Choroid plexus epithelial cell (primary cell): ENCODE measurements around the gene MAPKAP1.

ENCODE experiments used
- DNase-seq: peaks from one replicate; pipeline ENCODE4 v3.0.0-alpha.2; 2010; ENCODE audit warnings: low read depth
- H3K4me3 ChIP-seq: 2 replicates; pipeline ENCODE4 v1.5.1; 2011; ENCODE audit warnings: low read depth, mild to moderate bottlenecking, control low read depth, low read length, moderate library complexity
- CTCF ChIP-seq: conservative IDR thresholded peaks from 2 replicates; pipeline ENCODE4 v1.5.1; 2011; ENCODE audit warnings: low read depth, mild to moderate bottlenecking, control low read depth, inconsistent platforms, low read length, moderate library complexity

Gene MAPKAP1

GRCh38 chr9:125425170-125425897 lies 281.7 kb downstream of the MAPKAP1 start:
- DNase-seq: no peak
- H3K4me3 ChIP-seq: no peak overlapping the region
- no peak for TF ChIP-seq CTCF

- TF ChIP-seq CTCF: no peak
- no peak for DNase-seq
- no peak overlapping the region for H3K4me3 ChIP-seq
Observed at GRCh38 chr9:125423964-125424363, 283.0 kb downstream of the MAPKAP1 start.

GRCh38 chr9:125422853-125423252 lies 284.2 kb downstream of the MAPKAP1 start:
- DNase-seq: no peak
- no peak overlapping the region for H3K4me3 ChIP-seq
- no peak for TF ChIP-seq CTCF

GRCh38 chr9:125421591-125422181 lies 285.3 kb downstream of the MAPKAP1 start:
- TF ChIP-seq CTCF: no peak
- no peak overlapping the region for H3K4me3 ChIP-seq
- no peak for DNase-seq

- TF ChIP-seq CTCF: no peak
- no peak overlapping the region for H3K4me3 ChIP-seq
- DNase-seq: no peak
Observed at GRCh38 chr9:125421166-125421565, 285.8 kb downstream of the MAPKAP1 start.

GRCh38 chr9:125418404-125418803 lies 288.6 kb downstream of the MAPKAP1 start:
- TF ChIP-seq CTCF: no peak
- peak; percentile 35 for DNase-seq
- no peak overlapping the region for H3K4me3 ChIP-seq

- DNase-seq: no peak
- no peak overlapping the region for H3K4me3 ChIP-seq
- no peak for TF ChIP-seq CTCF
Observed at GRCh38 chr9:125416517-125416916, 290.5 kb downstream of the MAPKAP1 start.
